ENCODE results near the gene PARVA. TPM values are rescaled to one million over a fixed set of nuclear protein-coding genes. Genes with fewer than 3 reads are reported as not detected.

PARVA gene
- total RNA-seq, 1 experiment from 2014 or later = 10.4 TPM

- TF ChIP-seq USF1 (CRISPR knock-in tag; IDR thresholded peaks at IDR 0.05) (no peak), ZNF671 (CRISPR knock-in tag; IDR thresholded peaks at IDR 0.05) (no peak), PRDM15 (CRISPR knock-in tag; IDR thresholded peaks at IDR 0.05) (no peak), RORB (CRISPR knock-in tag; IDR thresholded peaks at IDR 0.05) (no peak), GRHL2 (CRISPR knock-in tag; IDR thresholded peaks at IDR 0.05; ENCODE audit: insufficient replicate concordance, severe bottlenecking) (no peak)
Observed at GRCh38 chr11:12395333-12395732, 18.0 kb downstream of the PARVA start (continued).

- Mint-ChIP-seq H3K4me1 (peaks cover 11% of the 10 kb centered on the region), H3K27ac (no peak overlapping the region), H3K36me3 (peaks cover 38% of the 10 kb centered on the region), H3K9me3 (peaks cover 44% of the 10 kb centered on the region), H3K4me3 (no peak overlapping the region), H3K27me3 (ENCODE audit: low read depth) (no peaks in the 10 kb centered on the region; the same call in 1 of the 2 replicates)
- ATAC-seq (no peak), DNase-seq (ENCODE audit: low spot score) (no peak)
- POLR2A ChIA-PET = no interaction called here
- CTCF ChIA-PET = interaction anchor here (1.2 kb wide), 1 partner anchor 12 kb away, joined by 3 read pairs; no protein-coding TSS in a partner anchor
- TF ChIP-seq ZNF512 (CRISPR knock-in tag; IDR thresholded peaks at IDR 0.05; ENCODE audit: borderline replicate concordance) (no peak), ZNF396 (CRISPR knock-in tag; IDR thresholded peaks at IDR 0.05; ENCODE audit: borderline replicate concordance) (no peak), IRF1 (CRISPR knock-in tag; IDR thresholded peaks at IDR 0.05) (no peak), ATF6 (CRISPR knock-in tag; IDR thresholded peaks at IDR 0.05) (no peak), CREB1 (CRISPR knock-in tag; IDR thresholded peaks at IDR 0.05) (no peak), ZNF423 (CRISPR knock-in tag; IDR thresholded peaks at IDR 0.05) (no peak), USF2 (CRISPR knock-in tag; IDR thresholded peaks at IDR 0.05) (no peak), RELA (CRISPR knock-in tag; IDR thresholded peaks at IDR 0.05; ENCODE audit: borderline replicate concordance) (no peak), CBFB (CRISPR knock-in tag; IDR thresholded peaks at IDR 0.05; ENCODE audit: low read depth) (no peak), CTCF (IDR thresholded peaks at IDR 0.05) (no peak), MAX (CRISPR knock-in tag; IDR thresholded peaks at IDR 0.05) (no peak), HMGA2 (CRISPR knock-in tag; IDR thresholded peaks at IDR 0.05) (no peak), EMX1 (CRISPR knock-in tag; IDR thresholded peaks at IDR 0.05) (no peak), PREB (CRISPR knock-in tag; IDR thresholded peaks at IDR 0.05; ENCODE audit: borderline replicate concordance) (no peak), JAZF1 (CRISPR knock-in tag; IDR thresholded peaks at IDR 0.05) (no peak)
Observed at GRCh38 chr11:12397931-12398334, 20.6 kb downstream of the PARVA start.

Data from WTC11 (cell line).